Endodermal cell (in vitro differentiated cells): ENCODE results near the gene D2HGDH. TPM values are rescaled to one million over a fixed set of nuclear protein-coding genes. Genes with fewer than 3 reads are reported as not detected.

Experiments used
- DNase-seq: peaks from one replicate; pipeline ENCODE4 v3.0.0-alpha.2; 2017
- H3K27ac ChIP-seq: 2 replicates; pipeline ENCODE4 v1.5.1; 2013; ENCODE audit warnings: mild to moderate bottlenecking, low read depth, low read length, moderate library complexity
- H3K27me3 ChIP-seq: 2 replicates; pipeline ENCODE4 v1.6.1; 2013; ENCODE audit warnings: mild to moderate bottlenecking, low read length, moderate library complexity; ENCODE audit not compliant: insufficient read depth, control insufficient read depth, poor library complexity, severe bottlenecking
- H3K36me3 ChIP-seq: 2 replicates; pipeline ENCODE4 v1.7.0; 2013; ENCODE audit warnings: mild to moderate bottlenecking, low read length, moderate library complexity; ENCODE audit not compliant: control insufficient read depth, insufficient read depth
- H3K4me1 ChIP-seq: one replicate; pipeline ENCODE4 v1.7.0; 2013; ENCODE audit warnings: low read length; ENCODE audit not compliant: control insufficient read depth, insufficient read depth
- H3K4me3 ChIP-seq: 2 replicates; pipeline ENCODE4 v1.5.1; 2013; ENCODE audit warnings: mild to moderate bottlenecking, low read length, moderate library complexity
- H3K9ac ChIP-seq: 2 replicates; pipeline ENCODE4 v1.6.1; 2013; ENCODE audit warnings: mild to moderate bottlenecking, low read length, moderate library complexity; ENCODE audit not compliant: poor library complexity, severe bottlenecking; ENCODE audit errors: extremely low read depth
- H3K9me3 ChIP-seq: 2 replicates; pipeline ENCODE4 v1.6.1; 2013; ENCODE audit warnings: mild to moderate bottlenecking, low read length, moderate library complexity; ENCODE audit not compliant: control insufficient read depth
- H3K27ac Mint-ChIP-seq: 2 replicates; pipeline ENCODE4 v1.8.0; 2020; ENCODE audit warnings: mixed read lengths
- H3K27me3 Mint-ChIP-seq: 2 replicates; pipeline ENCODE4 v1.8.0; 2021; ENCODE audit warnings: mild to moderate bottlenecking, mixed read lengths; ENCODE audit not compliant: insufficient read depth
- H3K36me3 Mint-ChIP-seq: 2 replicates; pipeline ENCODE4 v1.8.0; 2020; ENCODE audit warnings: low read depth, mixed read lengths
- H3K4me1 Mint-ChIP-seq: 2 replicates; pipeline ENCODE4 v1.8.0; 2020; ENCODE audit warnings: mixed read lengths
- H3K4me3 Mint-ChIP-seq: 2 replicates; pipeline ENCODE4 v1.8.0; 2020; ENCODE audit warnings: mild to moderate bottlenecking, moderate library complexity, mixed read lengths
- H3K9me3 Mint-ChIP-seq: 2 replicates; pipeline ENCODE4 v1.8.0; 2020; ENCODE audit warnings: mild to moderate bottlenecking, mixed read lengths
- WGBS, 2 experiments: methylation state at CpG; one replicate each; pipeline versions ENCODE4 v1.1.5 to v1.1.7; 2013; ENCODE audit warnings: missing lambda C conversion rate in 2 of 2, mixed read lengths in 1 of 2; ENCODE audit not compliant: insufficient coverage in 1 of 2, insufficient read length in 1 of 2; 5-methylcytosine and 5-hydroxymethylcytosine counted together
- total RNA-seq, 2 donors: library from RNA; stranded (reverse); fragmentation: NEBNext Ultra II Directional in 1 of 2; extraction: Animal tissue kit (Norgen Biotek cat#: 25700) in 1 of 2; gene quantifications; 2 replicates in 1 of 2; 3 replicates in 1 of 2; pipeline ENCODE4 v1.2.1, GENCODE V29; 2021
- TF ChIP-seq, protein P1 (sequence below): fragments of 200-600 bp; sonication (generic); conservative IDR thresholded peaks from 2 replicates; pipeline ENCODE4 v1.5.0; 2021; ENCODE audit warnings: antibody characterized with exemption, mild to moderate bottlenecking

Gene D2HGDH
- total RNA-seq, 2 donors from 2014 or later: 25.1 to 34.8 TPM

DNA sequence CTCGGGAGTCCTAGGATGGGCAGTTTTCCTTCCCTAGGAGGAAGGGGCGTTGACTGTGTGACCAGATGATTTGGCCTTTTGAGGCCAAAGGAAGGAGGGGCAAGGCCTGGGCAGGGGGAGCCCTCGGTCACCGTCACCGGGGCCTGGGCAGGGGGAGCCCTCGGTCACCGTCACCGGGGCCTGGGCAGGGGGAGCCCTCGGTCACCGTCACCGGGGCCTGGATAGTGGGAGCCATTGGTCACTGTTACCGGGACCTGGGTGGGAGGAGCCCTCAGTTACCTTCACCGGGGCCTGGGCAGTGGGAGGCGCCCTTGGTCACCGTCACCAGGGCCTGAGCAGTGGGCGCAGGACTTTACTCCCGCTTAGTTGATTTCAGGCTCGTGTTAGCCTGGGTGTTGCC, 17.3 kb downstream of the D2HGDH start:
- Histone ChIP-seq H3K4me1 (no peaks in the 10 kb centered on the region), H3K36me3 (no peaks in the 10 kb centered on the region), H3K27ac (no peak overlapping the region), H3K27me3 (no peaks in the 10 kb centered on the region), H3K9ac (no peak overlapping the region), H3K9me3 (no peaks in the 10 kb centered on the region), H3K4me3 (no peak overlapping the region)
- Mint-ChIP-seq H3K36me3 (peaks cover 43% of the 10 kb centered on the region), H3K27me3 (no peaks in the 10 kb centered on the region), H3K9me3 (peaks cover 4% of the 10 kb centered on the region), H3K27ac (no peak overlapping the region), H3K4me1 (no peaks in the 10 kb centered on the region), H3K4me3 (no peak overlapping the region)
- WGBS, 2 experiments: 93 to 98% methylated on average over 12 to 18 of the region's 18 CpGs
- no peak for DNase-seq
- TF ChIP-seq, protein P1, sequence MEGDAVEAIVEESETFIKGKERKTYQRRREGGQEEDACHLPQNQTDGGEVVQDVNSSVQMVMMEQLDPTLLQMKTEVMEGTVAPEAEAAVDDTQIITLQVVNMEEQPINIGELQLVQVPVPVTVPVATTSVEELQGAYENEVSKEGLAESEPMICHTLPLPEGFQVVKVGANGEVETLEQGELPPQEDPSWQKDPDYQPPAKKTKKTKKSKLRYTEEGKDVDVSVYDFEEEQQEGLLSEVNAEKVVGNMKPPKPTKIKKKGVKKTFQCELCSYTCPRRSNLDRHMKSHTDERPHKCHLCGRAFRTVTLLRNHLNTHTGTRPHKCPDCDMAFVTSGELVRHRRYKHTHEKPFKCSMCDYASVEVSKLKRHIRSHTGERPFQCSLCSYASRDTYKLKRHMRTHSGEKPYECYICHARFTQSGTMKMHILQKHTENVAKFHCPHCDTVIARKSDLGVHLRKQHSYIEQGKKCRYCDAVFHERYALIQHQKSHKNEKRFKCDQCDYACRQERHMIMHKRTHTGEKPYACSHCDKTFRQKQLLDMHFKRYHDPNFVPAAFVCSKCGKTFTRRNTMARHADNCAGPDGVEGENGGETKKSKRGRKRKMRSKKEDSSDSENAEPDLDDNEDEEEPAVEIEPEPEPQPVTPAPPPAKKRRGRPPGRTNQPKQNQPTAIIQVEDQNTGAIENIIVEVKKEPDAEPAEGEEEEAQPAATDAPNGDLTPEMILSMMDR: no peak

DNA sequence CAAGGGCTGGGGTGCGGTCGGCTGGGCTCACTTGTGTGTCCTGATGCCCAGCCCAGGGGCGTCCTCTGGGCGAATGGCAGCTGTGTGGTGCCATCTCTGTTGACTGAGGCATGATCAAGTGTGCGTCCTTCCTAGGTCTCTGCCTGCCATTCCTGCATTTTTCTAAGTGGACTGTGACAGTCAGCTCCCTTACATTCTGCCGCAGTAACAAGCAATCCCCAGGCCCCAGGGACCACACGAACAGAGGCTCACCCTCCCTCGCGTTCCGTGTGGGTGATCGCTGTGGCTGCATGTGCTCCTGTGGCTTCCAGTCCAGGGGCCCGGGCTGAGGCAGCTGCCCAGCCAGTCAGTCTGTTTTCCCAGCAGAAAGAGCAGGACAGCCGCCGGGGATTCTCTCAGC, 17.8 kb downstream of the D2HGDH start:
- Histone ChIP-seq H3K9ac (no peak overlapping the region), H3K27me3 (no peaks in the 10 kb centered on the region), H3K9me3 (no peaks in the 10 kb centered on the region), H3K27ac (no peak overlapping the region), H3K4me1 (no peaks in the 10 kb centered on the region), H3K36me3 (no peaks in the 10 kb centered on the region), H3K4me3 (no peak overlapping the region)
- no peak for DNase-seq
- H3K36me3 Mint-ChIP-seq: peaks cover 42% of the 10 kb centered on the region
- TF ChIP-seq, protein P1: no peak
- WGBS, 2 experiments: 95 to 96% methylated on average over 13 to 14 of the region's 14 CpGs
- no peaks in the 10 kb centered on the region for H3K4me1 Mint-ChIP-seq
- no peaks in the 10 kb centered on the region for H3K9me3 Mint-ChIP-seq
- H3K27me3 Mint-ChIP-seq: no peaks in the 10 kb centered on the region
- no peak overlapping the region for H3K4me3 Mint-ChIP-seq
- no peak overlapping the region for H3K27ac Mint-ChIP-seq

DNA sequence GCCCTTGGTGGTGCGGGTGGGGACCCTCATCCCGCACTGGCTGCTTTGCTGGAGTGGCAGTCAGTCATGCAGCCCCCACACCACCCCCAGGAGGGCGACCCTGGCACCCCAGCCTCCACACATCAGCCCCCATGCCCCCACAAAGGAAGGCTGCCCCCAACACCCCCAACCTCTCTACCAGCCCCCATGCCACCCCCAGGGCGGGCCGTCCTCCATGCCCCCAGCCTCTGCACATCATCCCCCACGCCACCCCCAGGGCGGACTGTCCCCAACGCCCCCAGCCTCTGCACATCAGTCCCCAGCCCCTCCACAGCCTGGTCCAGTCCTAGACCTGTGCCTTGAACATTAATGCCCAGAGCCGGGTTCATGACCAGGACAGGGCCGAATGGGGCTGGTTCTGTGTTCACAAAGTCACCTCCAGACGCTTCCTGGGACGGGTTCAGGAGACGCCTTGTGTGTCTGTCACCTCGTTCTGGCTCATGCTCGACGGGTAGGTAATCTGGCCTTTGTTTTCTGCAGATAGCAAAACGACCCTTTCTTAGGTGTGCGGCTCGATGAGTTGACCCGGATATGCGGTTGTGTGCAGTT, 18.4 kb downstream of the D2HGDH start:
- Histone ChIP-seq H3K27me3 (no peaks in the 10 kb centered on the region), H3K4me3 (no peak overlapping the region), H3K9ac (no peak overlapping the region), H3K27ac (no peak overlapping the region), H3K4me1 (no peaks in the 10 kb centered on the region), H3K36me3 (no peaks in the 10 kb centered on the region), H3K9me3 (no peaks in the 10 kb centered on the region)
- H3K27ac Mint-ChIP-seq: no peak overlapping the region
- H3K4me1 Mint-ChIP-seq: no peaks in the 10 kb centered on the region
- peaks cover 41% of the 10 kb centered on the region for H3K36me3 Mint-ChIP-seq
- WGBS, 2 experiments: 93% methylated on average over 13 to 21 of the region's 21 CpGs
- no peak overlapping the region for H3K4me3 Mint-ChIP-seq
- DNase-seq: no peak
- TF ChIP-seq, protein P1: no peak
- no peaks in the 10 kb centered on the region for H3K9me3 Mint-ChIP-seq
- no peaks in the 10 kb centered on the region for H3K27me3 Mint-ChIP-seq
